GM21381 (cell line): Measurements from ENCODE around the gene FAM131C.
"Not testable (repeated sequence)": the region's sequence is repeated elsewhere in the genome, so short reads cannot be mapped to it uniquely, and the experiment has no call there.

ENCODE experiments used
- ATAC-seq: cut with Tn5 transposase; IDR thresholded peaks from one replicate; pipeline ENCODE4 v1.9.1; 2021; ENCODE audit warnings: mild to moderate bottlenecking, moderate library complexity; ENCODE audit not compliant: unreplicated experiment

Gene FAM131C

DNA sequence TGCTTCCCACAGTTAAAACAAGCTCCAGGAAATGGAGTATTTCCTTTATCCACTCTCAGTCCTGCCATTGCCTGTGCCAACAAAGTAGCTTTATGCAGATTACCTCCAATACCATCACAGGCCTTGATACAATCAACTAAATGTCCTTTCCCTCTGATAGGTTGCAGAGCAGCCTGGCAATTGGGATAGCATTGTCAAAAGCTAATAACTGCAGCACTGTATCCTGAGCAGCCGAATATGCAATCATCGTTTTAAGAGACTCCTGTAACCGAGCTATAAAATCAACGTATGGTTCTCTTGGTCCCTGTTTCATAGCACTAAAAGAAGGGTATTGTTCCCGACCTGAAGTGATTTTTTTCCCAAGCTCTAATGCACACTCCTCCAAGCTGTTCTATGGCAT is 33.6 kb upstream of the FAM131C start:
- not testable (repeated sequence) for ATAC-seq

DNA sequence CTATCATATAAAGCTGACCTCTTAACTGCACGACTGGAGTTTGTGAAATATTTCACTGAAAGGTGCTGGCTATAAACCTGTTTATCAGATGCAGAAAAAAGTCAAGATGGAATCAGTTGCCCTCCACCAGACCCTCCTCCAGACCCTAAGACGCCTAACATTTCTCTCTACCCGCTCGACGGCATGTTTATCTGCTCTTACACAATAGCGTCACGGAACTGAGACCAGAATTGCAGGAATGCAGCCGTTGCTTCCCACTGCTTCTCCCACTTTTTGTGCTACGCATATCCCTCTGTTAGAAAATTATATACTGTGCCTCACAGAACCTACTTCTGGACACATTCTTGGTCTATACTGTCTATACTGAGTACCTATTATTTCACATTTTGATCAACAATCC is 28.2 kb upstream of the FAM131C start:
- ATAC-seq, result no peak

DNA sequence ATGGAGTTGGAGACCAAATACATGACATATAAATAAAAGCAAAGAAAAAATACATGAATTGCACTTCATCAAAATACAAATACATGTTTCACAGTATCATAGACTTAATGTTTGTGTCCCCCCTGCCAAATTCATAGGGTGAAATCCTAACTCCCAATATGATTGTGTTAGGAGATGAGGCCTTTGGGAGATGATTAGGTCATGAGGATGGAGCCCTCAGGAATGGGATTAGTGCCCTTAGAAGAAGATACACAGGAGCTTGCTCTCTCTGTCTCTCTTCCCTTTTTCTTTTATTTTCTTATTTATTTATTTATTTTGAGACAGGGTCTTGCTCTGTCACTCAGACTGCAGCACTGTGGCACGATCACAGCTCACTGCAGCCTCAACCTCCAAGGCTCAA is 26.0 kb upstream of the FAM131C start:
- ATAC-seq, result no peak

DNA sequence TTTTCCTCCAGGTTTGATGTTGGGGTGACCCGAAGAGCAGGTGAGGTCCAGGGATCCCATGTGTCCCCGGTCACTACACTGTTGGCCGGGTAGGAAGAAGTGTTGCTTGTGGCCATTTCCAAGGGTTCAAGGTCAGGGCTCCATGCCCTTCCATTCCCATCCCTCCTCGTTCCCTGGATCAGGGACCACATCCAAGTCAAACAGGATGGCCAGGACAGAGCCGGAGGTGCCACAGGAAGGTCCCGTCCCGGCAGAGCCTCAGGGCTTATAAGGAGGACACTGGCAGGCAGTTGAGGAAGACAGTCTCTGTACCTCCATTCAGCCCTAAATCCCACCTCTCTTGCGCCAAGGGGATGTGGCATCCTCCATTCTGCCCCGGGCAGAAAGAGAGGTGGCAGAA is 22.0 kb upstream of the FAM131C start:
- ATAC-seq, result no peak

GRCh38 chr1:16094453-16095158 is 21.2 kb upstream of the FAM131C start:
- ATAC-seq, result no peak

GRCh38 chr1:16093611-16094010 is 20.2 kb upstream of the FAM131C start:
- ATAC-seq, result no peak

GRCh38 chr1:16092923-16093511 is 19.6 kb upstream of the FAM131C start:
- ATAC-seq, result no peak

DNA sequence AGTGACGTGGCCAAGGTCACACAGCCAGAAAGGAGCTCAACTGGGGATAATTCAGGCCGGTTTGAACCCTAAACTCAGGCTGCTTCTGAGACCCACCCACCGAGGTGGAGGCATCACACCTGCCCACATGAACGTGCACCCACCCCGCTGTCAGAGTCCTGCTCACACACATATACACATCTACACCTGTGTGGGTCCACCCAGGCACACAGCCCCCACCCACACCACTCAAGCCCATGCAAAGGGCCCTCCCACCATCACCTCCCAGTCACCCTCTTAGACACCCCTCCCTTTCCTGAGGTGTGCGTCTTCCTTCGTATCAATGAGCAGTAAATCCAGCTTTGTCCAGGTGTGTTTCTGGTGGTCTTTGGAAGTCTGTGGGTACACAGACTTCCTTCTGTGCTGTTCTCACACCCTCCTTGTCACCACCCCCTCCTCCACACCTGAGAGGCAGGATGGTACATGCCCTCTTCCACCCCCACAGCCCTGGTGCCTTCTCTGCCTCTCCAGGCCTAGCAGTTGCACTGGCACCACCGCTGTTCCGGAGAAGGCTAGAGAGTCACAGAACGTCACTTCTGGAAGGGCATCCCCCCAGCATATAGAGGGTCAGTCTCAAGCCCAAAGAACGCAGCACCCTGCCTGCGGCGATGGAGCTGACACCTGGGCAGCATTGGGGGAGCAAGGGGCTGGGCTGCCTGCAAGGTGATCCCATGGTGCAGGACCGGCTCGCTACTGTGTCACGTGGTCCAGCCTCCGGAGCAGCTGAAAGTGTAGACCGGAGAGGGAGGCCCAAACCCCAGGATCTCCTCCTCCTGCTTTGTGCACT is 18.9 kb upstream of the FAM131C start:
- ATAC-seq, result no peak

- no peak for ATAC-seq
Observed at GRCh38 chr1:16091296-16091695, 17.8 kb upstream of the FAM131C start.

DNA sequence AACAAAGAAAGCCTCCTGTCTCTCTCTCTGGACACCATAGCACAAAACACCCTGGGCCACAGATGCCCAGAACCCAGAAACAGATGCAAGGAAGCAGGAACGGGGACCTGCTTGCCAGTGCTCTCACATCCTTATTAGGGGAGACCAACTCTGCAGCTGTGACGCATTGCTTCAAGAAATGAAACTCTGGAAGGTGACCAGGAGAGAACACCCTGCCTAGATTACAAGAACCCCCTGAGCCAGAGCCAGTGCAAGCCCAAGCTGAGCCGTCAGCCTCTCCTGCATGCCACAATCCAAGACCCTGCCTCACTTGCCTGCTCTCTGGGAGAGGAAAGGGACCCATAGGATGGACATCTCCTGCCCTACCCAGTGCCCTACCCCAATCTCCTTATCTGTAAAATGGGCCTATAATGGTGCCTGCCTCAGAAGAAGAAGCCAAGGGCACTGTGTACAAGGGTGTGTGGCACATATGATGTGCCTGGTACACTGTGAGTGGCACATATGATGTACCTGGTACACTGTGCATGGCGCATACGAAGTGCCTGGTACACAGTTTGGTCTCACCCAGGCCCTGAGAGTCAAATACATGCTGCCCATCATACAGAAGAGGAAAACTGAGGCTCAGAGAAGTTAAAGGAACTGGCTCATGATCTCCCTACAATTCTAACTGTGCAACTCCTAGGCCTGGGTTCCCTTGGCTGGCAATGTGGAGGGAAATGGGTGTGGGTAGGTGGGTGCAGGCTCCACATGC is 16.8 kb upstream of the FAM131C start:
- no peak for ATAC-seq

DNA sequence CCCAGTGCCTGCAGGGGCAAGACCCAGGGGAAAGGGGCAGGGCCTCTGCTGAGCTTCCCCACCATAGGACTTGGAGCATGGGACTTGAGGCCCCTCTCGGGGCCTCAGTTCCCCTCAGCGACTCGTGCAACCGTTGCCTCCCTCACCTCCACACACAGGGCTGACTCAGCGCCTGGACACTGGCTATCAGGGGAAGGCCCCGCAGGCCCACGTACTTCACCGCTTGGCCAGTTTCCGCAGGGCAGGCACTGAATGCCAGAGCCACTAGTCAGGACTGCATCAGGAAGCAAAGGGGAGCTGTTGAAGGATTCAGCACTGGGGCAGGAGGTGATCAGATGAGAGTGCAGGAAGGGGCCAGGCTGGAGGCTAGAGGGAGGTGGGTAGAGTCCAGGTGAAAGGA is 15.5 kb upstream of the FAM131C start:
- no peak for ATAC-seq

DNA sequence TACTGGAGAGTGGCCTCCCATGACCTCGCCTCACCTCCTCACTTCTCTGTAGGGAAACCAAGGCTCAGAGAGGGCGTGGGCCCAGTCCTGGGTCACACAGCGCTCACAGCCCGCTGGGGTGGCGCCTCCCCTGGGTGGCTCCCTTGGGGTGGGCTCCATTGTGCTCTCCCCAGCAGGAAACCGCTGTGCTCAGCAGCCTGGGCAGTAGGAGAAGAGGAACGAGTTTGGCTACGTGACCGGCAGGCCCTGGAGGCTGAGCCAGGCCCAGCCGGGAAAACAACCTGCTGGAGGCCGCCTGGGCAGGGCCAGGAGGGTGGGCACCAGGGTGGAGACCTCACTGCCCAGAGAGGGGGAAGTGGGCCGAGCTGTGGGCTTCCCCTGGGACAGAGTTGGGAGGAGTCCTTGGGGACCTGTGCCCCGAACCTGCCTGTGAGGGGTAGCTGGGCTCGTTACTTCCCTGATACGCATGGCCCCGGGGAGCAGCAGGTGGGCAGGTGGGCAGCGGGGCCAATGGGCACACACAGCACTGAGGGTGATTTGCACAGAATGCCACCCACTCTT is 15.0 kb upstream of the FAM131C start:
- no peak for ATAC-seq

DNA sequence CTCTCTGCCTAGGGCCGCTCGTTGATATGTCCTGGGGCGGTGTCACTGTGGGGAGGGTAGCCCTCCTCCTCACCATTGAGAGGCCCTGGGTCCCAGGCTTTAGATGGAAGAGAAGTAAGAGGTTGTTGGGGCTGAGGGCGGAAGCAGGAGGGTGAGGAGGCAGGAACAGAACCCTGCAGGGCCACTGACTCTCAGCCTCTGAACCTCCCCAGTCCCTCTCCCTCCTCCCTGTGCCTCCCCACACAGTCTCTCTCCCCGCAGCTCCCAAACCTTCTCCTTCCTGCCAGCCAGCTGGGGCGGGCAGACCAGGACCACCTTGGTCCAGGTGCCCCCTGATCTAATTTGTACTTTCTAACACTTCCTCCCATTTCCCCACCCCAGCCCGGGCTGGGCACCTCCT is 14.3 kb upstream of the FAM131C start:
- no peak for ATAC-seq

GRCh38 chr1:16085522-16085921 is 12.1 kb upstream of the FAM131C start:
- ATAC-seq, result no peak

DNA sequence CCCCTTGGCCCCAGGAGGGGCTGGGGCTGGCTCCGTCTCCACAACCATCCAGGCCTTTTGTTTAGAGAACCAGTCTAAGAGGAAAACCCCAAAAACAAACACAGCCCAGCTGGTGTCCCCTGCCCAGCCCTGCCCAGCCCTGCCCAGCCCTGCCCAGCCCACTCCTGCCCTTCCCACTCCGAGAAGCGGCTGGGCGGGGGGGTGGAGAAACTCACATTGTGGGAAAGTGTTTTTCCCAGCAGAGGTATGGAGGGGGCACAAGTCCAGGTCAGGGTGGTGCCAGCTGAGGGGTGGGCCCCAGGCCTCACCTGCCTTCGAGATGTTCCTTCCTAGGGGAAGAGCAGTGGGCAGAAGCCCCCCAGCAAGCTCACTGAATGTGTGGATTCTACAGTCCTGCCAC is 10.0 kb upstream of the FAM131C start:
- no peak for ATAC-seq

GRCh38 chr1:16082283-16083038 is 9.0 kb upstream of the FAM131C start:
- ATAC-seq, result no peak

GRCh38 chr1:16081636-16082035 is 8.2 kb upstream of the FAM131C start:
- no peak for ATAC-seq

DNA sequence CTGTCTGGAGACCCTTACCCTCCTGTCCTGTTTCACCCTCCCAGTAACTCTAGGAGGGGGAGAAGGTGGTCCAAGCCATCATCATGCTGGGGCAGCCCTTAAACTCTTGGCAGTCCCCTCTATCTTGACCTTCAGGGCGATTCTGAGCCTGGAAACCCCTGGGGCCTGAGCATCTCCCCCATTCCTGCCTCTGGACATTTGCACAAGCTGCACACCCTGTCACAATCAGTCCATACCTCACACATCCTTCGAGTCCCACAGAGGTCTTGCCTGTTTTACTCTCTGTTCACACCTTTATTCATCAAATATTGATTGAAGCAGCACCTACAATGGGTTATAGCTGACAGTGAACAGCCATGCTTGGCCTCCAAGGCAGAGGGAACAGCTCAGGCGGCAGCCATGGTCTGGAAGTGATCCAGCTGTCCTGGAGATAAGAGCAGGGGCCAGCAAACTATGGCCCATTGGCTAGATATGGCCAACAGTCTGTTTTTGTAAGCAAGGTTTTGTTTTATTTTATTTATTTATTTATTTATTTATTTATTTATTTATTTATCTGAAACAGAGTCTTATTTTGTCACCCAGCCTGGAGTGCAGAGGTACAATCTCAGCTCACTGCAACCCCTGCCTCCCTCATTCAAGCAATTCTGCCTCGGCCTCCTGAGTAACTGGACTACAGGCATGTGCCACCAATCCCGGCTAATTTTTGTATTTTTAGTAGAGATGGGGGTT is 7.1 kb upstream of the FAM131C start:
- ATAC-seq, result no peak

DNA sequence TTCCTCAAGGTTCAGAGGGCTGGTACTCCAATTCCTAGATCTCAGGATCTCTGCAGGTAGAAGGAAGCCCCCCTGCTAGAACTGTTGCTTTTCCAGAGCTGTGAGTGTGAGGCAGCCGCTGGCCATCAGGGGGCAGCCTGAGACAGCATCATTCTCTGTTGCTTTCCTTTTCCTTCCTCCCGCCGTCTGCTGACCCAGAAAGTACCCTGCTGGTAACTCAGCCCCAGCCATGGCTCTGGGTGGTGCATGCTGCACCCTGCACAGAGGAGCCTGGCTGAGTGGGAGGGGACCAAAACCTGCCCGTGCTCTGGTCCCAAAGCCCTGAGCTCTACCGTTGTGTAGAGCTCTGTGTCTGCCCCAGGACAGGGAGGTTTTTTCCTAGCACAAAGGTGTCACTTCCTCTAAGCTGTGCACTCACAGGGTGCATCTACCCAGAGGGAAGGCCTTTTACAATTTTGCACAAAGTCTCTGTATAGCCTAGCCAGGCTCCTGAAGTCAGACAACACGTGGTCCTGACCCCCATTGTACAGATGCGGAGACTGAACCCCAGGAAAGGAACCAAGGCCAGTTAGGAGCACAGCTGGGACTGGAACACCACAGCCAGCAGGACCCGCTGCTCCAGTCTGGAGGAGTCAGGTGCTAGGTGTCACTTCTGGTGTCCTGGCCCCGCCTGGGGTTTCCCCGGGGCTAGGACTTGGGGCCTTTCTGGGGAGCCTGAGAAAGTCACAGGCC is 5.6 kb upstream of the FAM131C start:
- ATAC-seq, result no peak
